Stimulated activated CD8-positive, alpha-beta memory T cell treated with anti-CD3 and anti-CD28 coated beads, Interleukin-12 subunit alpha, Interleukin-12 subunit beta, amount 100 ng/mL, for 24 hours (primary cell): ENCODE measurements around the gene MGLL.

Source experiments
- DNase-seq: peaks from one replicate; pipeline ENCODE4 v3.0.0-alpha.2; 2020; ENCODE audit errors: extremely low read depth

MGLL gene

GRCh38 chr3:127741690-127742089 lies 80.6 kb downstream of the MGLL start:
- DNase-seq, result no peak

DNA sequence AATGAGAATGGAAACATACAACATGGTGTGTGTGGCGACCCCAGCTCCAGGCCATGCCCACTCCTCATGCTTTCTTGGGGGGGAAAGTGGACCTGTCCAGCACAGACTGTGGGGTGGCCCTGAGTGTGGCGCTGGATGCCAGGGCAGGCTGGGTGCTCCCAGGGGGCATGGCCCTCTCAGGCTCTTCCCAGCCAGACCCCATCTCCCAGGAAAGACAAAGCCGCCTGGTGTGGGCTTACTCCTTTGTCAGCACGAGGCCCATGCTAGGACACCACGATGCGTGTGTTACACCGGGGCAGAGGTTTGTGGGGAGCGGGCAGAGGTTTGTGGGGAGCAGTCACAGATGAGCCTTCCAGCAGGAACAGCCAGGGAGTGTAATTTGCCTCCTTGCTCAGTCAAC lies 81.1 kb downstream of the MGLL start:
- no peak for DNase-seq

DNA sequence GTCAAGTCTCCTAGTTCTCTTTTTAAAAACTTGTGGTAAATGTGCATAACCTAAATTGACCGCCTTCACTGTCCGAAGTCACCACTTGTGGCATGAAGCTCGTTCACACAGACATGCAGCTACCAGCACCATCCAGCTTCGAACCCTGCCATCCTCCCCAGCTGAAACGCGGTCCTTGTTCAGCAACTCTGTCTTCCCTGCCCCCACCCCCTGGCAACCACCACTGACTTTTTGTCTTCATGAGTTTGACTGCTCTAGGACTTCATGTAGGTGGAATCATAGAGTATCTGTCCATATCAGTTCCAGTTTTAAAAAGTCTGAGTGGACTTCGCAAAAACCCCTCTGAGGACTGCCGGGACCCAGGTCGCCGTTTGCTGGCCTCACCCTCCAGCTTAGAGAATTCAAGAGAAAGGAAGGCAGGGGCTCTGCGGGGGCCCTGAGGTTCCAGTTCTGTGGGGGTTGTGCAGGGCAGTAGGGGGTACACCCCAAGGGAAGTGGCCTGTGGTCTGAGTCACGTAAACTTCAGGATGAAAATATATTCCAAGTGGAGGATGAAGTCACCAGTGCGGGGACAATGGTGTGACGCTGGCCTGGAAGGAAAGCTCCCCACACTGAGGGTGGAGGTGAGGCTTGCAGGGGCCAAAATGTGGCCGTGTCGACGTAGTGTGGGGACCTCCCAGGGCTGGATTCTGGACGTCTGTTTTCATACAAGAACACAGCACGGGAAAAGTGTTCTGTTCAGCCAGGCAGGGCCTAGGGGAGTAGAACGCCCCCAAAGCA lies 82.0 kb downstream of the MGLL start:
- no peak for DNase-seq

GRCh38 chr3:127739347-127740135 lies 82.8 kb downstream of the MGLL start:
- no peak for DNase-seq

- DNase-seq, result no peak
Observed at GRCh38 chr3:127738192-127738840, 84.0 kb downstream of the MGLL start.

DNA sequence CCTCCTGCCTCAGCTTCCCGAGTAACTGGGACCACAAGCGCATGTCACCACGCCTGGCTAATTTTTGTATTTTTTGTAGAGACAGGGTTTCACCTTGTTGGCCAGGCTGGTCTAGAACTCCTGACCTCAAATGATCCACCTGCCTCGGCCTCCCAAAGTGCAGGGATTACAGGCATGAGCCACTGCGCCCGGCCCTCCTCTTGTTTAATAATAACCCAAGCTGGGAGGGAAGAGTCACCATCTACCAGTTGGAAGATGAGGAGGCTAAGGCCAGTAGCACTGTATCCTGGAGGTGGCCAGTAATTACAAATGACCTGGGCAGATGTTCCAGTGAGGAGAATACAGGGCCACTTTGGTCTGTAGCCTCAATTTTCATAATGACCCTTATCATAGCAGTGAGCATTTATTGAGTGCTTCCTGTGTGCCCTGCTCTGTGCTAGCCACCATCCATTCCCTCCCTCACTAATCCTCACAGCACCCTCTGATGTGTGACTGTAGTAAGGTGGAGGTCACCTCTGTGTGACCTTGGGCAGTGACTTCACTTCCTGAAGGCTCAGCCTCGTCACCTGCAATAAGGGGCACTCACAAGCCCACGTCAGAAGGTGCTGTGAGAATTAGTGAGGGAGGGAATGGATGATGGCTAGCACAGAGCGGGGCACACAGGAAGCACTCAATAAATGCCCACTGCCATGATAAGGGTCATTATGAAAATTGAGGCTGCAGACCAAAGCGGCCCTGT lies 85.3 kb downstream of the MGLL start:
- DNase-seq, result no peak

GRCh38 chr3:127735767-127736693 lies 86.3 kb downstream of the MGLL start:
- no peak for DNase-seq

DNA sequence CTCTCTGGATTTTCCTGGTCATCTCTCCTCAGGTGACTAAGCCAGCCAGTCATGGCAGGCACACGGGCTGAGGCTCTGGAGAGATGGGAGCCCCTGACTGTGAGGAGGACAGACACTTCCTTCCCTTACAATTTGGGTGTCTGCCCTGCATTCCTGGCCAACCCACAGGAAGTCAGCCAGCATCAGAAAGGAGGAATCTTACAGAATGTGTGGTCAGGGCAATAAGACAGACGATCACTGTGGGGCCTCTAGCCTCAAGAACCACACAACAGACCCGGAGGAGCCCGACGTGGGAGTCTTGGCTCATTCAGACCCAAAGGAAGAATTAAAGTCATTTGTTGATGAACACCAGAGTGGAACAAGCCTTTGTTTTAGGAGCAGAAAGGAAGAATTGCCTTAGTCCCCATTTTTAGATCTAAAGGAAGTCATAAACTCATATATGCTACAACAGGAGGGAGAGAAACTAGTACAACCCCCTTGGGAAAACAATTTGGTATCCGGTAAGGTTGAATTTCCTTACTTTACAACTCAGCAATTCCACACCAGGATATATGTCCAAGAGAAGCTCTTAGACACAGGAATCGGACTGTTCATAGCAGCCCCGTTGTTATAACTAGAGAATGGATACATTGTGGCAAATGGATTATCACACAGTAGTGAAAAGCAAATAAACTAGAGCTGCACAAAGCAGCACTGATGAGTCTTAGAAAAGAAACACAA lies 87.4 kb downstream of the MGLL start:
- no peak for DNase-seq

DNA sequence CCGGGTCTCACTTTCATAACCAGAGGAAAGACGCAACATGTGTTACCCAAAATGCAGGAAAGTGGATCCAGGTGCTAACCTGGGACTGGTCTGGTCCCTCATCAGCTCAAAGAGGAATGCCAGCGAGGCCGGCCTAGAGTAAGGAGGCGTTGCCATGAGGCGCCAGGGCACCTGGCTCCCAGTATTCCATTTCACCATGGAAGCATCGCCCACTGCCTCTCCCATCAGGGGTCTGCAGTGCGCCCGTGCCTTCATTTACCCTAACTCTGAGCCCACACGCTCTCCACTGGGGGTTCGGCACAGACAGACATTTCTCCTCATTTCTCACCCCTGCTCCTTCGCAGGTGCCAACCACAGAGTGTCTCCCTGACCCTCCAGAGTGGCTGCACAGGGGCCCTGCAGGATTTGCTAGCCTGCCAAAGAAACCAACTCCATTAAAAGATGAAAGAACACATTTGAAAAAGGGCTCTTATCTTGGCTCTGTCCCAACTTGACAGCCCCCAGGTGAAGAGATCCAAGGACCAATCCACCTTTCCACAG lies 88.1 kb downstream of the MGLL start:
- DNase-seq, result no peak

DNA sequence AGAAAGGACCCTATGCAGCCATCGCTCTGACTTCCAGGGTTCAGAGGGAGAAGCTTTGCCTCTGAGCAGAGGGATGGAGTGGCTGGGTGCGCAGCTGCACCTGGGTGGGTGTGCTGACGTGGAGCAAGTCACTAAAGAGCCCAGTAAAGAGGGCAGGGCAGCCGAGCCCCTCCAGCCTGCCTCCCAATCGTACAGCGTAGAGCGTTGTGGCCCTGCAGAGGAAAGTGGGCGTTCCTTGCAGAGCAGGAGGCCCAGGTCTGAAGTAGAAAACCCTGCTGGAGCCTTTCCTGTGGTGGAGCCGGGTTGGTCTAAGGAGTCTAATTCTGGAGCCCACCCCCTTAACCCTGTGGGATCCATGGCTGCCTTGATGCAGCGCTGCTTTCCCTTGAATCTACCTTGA lies 88.5 kb downstream of the MGLL start:
- no peak for DNase-seq

DNA sequence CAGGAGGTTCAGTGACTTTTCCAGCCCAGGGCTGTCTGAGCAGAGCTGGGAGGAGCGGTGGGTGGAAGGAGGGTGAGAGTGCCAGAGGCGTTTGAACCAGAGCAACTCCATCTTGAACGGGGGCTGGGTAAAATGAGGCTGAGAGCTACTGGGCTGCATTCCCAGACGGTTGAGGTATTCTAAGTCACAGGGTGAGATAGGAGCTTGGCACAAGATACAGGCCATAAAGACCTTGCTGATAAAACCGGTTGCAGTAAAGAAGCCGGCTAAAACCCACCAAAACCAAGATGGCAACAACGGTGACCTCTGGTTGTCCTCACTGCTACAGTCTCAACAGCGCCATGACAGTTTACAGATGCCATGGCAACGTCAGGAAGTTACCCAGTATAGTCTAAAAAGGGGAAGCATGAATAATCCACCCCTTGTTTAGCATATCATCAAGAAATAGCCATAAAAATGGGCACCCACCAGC lies 89.4 kb downstream of the MGLL start:
- no peak for DNase-seq

DNA sequence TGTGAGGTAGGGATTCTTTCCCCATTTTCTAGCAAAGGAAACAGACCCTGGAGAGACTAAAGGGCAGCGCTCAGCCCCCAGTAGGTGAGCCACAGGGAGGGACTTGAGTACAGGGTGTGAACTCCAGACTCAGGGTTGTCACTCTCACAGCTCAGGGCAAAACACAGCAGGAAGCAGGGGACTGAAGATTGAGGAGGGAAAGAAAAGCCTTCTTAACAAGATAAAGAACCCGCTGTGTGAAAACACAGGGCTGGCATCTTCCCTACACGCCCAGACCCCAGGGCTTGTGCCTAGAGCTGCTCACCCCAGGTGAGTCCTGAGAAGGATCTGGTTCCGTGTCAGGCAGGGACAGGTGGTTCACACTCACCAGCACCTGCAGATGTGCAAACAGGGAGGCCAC lies 90.0 kb downstream of the MGLL start:
- DNase-seq, result no peak

- no peak for DNase-seq
Observed at GRCh38 chr3:127731546-127732289, 90.6 kb downstream of the MGLL start.

DNA sequence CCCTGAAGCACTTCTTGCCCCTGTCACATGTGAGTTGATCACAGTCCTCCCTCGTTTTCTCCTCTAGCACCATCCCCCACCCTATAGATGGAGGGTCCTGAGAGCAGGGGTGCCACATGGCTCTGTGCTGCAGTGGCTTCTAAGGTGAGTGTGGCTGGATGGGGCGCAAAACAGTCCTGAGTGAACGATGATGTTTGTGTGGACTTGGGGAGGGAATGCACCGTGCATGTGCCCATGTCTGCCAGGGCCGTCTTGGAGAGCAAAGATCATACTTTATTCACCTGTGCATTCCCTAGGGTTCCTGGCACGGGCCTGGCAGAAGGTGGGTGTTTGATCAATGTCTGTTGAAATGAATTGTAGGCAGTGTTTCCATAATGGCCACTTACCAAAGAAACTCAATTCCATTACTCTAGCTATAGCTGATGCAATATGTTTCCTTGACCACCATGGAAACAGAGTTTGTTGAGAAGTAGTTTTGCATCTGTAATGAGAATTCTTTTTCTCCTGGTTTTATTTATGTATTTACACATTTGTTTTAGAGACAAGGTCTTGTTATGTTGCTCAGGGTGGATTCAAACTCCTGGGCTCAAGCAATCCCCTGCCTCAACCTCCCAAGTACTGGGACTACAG lies 91.5 kb downstream of the MGLL start:
- no peak for DNase-seq

- DNase-seq, result no peak
Observed at GRCh38 chr3:127730171-127730570, 92.1 kb downstream of the MGLL start.

DNA sequence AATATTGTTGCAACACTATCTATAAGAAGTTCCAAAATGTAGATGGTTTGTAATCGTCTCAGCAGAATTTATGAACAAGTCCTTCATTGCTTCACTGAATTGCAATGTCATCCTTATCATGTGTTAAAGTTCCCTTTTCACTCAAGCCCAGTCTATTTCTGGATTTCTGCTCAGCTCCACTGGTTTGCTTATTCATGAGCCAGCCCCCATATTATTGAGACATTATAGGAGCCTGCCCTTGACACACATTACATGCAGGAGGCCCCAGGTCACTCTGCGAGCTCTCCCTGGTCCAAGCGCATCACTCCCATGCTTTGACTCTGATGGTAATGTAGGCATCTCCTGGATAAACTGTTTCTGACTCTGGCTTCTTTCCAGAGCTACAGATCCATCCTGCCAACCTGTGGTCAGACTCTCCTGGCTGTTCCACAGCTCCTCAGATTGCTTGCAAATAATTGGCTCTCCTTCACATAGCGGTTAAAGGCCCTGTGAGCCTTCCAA lies 92.7 kb downstream of the MGLL start:
- DNase-seq, result no peak

GRCh38 chr3:127728417-127729015 lies 93.8 kb downstream of the MGLL start:
- DNase-seq, result no peak

DNA sequence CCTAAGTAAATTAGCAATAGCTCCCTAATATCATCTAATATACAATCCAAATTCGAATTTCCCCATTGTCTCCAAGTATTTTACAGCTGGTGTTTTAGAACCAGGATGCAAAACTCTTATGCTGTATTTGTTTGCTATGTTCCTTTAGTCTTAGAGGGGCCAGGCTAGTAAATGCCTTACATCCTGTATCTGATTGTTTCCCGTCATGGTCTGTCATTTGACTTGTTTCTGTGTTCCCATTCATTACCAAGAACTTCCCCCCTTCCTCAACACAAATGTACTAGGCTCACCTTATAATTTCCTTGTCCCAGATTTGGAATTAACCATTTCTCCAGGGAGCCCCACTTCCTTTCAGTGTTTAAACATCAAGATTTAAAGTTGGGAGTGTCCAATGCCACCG lies 95.4 kb downstream of the MGLL start:
- DNase-seq, result no peak
